ENCODE results near the gene DNAH5. TPM values are rescaled to one million over a fixed set of nuclear protein-coding genes. Genes with fewer than 3 reads are reported as not detected.

The DNAH5 gene
- total and polyA plus RNA-seq, 2 experiments from 2014 or later = 0.56 to 0.97 TPM

GRCh38 chr5:13934125-13934524 is 10.4 kb downstream of the DNAH5 start:
- no peak for TF ChIP-seq JUNB (IDR thresholded peaks at IDR 0.05; ENCODE audit: unreplicated experiment)
- TF ChIP-seq ZNF331 (CRISPR knock-in tag; IDR thresholded peaks at IDR 0.05; ENCODE audit: low read depth) = peak; percentile 97
- Histone ChIP-seq H4K20me1 (replicated peaks; ENCODE audit: insufficient read depth) (no peaks in the 10 kb centered on the region), H3K4me2 (no peak overlapping the region), H3K27me3 (ENCODE audit: insufficient read depth) (no peaks in the 10 kb centered on the region), H3K79me2 (replicated peaks; ENCODE audit: insufficient read depth) (no peaks in the 10 kb centered on the region), H3K4me3 (no peak overlapping the region), H3F3A (replicated peaks; ENCODE audit: low read depth) (no peaks in the 10 kb centered on the region), H3K4me1 (ENCODE audit: insufficient read depth) (no peaks in the 10 kb centered on the region), H3K27ac (ENCODE audit: low read depth) (no peak overlapping the region), H2AFZ (no peak overlapping the region), H3K36me3 (ENCODE audit: insufficient read depth) (no peaks in the 10 kb centered on the region; the same call in 1 of the 2 replicates), H3K9me2 (ENCODE audit: insufficient read depth) (peaks cover 7% of the 10 kb centered on the region; the same call in 1 of the 2 replicates)
- peaks cover 3% of the 10 kb centered on the region; the same call in 1 of the 3 replicates for H3K36me3 Mint-ChIP-seq (ENCODE audit: low read depth)
- DNase-seq (ENCODE audit: low spot score) (no peak), ATAC-seq (no peak)
- no peak overlapping the region for H3K4me3 Mint-ChIP-seq
- peaks cover 8% of the 10 kb centered on the region for H3K9me3 Mint-ChIP-seq
- H3K27ac Mint-ChIP-seq = no peak overlapping the region
- H3K4me1 Mint-ChIP-seq = no peaks in the 10 kb centered on the region
- H3K27me3 Mint-ChIP-seq (ENCODE audit: insufficient read depth, low read depth, poor library complexity) = no peaks in the 10 kb centered on the region

DNA sequence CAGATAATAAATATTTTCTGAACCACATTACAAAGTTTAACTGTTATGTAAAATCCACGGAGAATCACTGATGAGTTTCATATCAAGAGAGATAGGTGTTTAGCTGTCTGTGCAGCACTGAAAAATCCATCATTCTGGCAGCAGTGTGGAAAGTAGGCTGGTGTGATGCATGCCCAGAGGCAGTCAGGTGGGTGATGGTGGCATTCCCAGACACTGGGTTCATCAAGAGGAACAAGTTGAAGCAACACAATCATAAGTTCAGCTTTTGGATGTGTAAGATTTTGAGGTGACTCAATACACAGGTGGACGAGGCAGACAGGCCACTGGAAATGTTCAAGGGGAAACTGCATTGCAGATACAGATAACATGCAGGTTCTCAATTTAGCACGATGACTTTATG is 11.9 kb downstream of the DNAH5 start:
- peaks cover 3% of the 10 kb centered on the region; the same call in 1 of the 3 replicates for H3K36me3 Mint-ChIP-seq (ENCODE audit: low read depth)
- TF ChIP-seq NANOG (IDR thresholded peaks at IDR 0.05; ENCODE audit: borderline replicate concordance) (no peak), ZNF114 (CRISPR knock-in tag; IDR thresholded peaks at IDR 0.05) (no peak), ZNF462 (CRISPR knock-in tag; IDR thresholded peaks at IDR 0.05) (no peak), EZH2 (IDR thresholded peaks at IDR 0.05; ENCODE audit: low read depth, unreplicated experiment) (no peak), REST (IDR thresholded peaks at IDR 0.05; ENCODE audit: unreplicated experiment) (no peak), CTCF (conservative IDR thresholded peaks at IDR 0.05; ENCODE audit: low read depth in 2 of 2) (no peak), STAT1 (IDR thresholded peaks at IDR 0.05; ENCODE audit: unreplicated experiment) (no peak)
- TF ChIP-seq, protein P1, sequence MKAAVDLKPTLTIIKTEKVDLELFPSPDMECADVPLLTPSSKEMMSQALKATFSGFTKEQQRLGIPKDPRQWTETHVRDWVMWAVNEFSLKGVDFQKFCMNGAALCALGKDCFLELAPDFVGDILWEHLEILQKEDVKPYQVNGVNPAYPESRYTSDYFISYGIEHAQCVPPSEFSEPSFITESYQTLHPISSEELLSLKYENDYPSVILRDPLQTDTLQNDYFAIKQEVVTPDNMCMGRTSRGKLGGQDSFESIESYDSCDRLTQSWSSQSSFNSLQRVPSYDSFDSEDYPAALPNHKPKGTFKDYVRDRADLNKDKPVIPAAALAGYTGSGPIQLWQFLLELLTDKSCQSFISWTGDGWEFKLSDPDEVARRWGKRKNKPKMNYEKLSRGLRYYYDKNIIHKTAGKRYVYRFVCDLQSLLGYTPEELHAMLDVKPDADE (IDR thresholded peaks at IDR 0.05) = no peak

More for the DNA sequence above, 11.9 kb downstream of the DNAH5 start:
- Histone ChIP-seq H3K9me2 (ENCODE audit: insufficient read depth) (peaks cover 7% of the 10 kb centered on the region; the same call in 1 of the 2 replicates), H3K4me1 (ENCODE audit: insufficient read depth) (no peaks in the 10 kb centered on the region), H3K27me3 (ENCODE audit: insufficient read depth) (no peaks in the 10 kb centered on the region), H3K4me3 (no peak overlapping the region), H3K4me2 (no peak overlapping the region), H2AFZ (no peak overlapping the region), H3K36me3 (ENCODE audit: insufficient read depth) (no peaks in the 10 kb centered on the region; the same call in 1 of the 2 replicates), H3K27ac (ENCODE audit: low read depth) (no peak overlapping the region), H3K79me2 (replicated peaks; ENCODE audit: insufficient read depth) (no peaks in the 10 kb centered on the region), H4K20me1 (replicated peaks; ENCODE audit: insufficient read depth) (no peaks in the 10 kb centered on the region), H3F3A (replicated peaks; ENCODE audit: low read depth) (no peaks in the 10 kb centered on the region)
- DNase-seq (ENCODE audit: low spot score) = no peak
- no peak for ATAC-seq
- Mint-ChIP-seq H3K9me3 (peaks cover 8% of the 10 kb centered on the region), H3K4me1 (no peaks in the 10 kb centered on the region), H3K4me3 (no peak overlapping the region), H3K27me3 (ENCODE audit: insufficient read depth, low read depth, poor library complexity) (no peaks in the 10 kb centered on the region), H3K27ac (no peak overlapping the region)

Data from GM23338 (cell line).